GM18499 (cell line): Measurements from ENCODE around the gene SLC17A2.

ENCODE experiments used
- ATAC-seq: cut with Tn5 transposase; IDR thresholded peaks from one replicate; pipeline ENCODE4 v1.9.1; 2021; ENCODE audit warnings: moderate number of reproducible peaks; ENCODE audit not compliant: insufficient read depth, unreplicated experiment

Gene SLC17A2

GRCh38 chr6:25925876-25926275, 4.6 kb downstream of the SLC17A2 start:
- ATAC-seq, result no peak

DNA sequence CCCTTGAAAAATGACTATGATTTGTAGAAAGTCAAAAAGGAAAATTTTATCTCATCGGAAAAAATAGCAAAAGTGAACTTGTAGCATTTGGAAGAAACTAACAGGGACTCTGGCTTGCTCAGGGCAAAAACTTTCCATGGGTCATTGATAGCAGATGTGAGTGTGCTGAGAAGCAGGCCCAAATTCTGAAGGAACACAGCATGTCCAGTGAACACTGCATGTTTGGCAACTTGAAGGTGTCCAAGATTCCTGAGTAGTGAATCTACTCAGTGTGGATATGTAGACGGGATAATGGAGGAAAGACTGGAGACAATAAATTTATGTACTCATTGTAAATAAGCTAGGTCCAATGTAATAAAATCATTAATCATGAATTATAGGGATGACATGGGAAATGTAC, 8.2 kb downstream of the SLC17A2 start:
- ATAC-seq, result no peak

- no peak for ATAC-seq
These were observed 8.8 kb downstream of the SLC17A2 start for GRCh38 chr6:25921525-25922203.

GRCh38 chr6:25919657-25920056, 10.8 kb downstream of the SLC17A2 start:
- ATAC-seq, result no peak

GRCh38 chr6:25918083-25918683, 12.3 kb downstream of the SLC17A2 start:
- no peak for ATAC-seq

DNA sequence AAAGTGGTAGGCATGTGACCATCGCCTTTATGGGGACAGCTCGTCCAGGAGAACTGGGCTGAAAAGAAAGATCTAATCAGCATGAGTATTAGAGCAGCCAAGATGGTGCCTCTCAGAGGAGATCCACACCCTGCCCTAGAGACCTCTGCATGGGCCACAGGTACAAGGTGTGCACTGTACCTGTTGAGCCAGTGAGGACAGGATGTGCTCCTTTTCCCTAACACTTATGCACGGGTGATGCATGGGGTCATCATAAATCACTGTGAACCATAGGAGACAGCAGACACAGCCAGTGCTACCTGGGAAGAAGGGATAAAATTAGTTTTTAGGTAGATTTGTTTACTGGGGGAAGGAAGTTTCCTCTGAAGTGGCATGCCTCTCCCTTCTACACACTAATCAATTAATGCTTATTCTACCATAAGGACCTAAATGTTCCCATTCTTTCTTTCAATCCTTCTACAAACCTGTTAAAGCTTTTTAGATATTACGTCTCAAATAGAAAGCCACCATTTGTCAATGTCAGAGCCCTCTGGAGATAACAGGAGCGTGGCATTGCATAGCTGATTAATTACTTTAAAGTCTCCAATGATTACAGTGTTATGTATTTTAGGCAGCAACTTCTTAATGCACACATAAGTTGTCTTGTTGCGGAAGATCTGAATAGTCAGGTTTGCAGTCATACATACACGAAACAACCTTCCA, 13.6 kb downstream of the SLC17A2 start:
- ATAC-seq, result no peak

- ATAC-seq, result no peak
These were observed 14.2 kb downstream of the SLC17A2 start for GRCh38 chr6:25916330-25916729.

- no peak for ATAC-seq
These were observed 16.8 kb downstream of the SLC17A2 start for GRCh38 chr6:25913741-25914140.

DNA sequence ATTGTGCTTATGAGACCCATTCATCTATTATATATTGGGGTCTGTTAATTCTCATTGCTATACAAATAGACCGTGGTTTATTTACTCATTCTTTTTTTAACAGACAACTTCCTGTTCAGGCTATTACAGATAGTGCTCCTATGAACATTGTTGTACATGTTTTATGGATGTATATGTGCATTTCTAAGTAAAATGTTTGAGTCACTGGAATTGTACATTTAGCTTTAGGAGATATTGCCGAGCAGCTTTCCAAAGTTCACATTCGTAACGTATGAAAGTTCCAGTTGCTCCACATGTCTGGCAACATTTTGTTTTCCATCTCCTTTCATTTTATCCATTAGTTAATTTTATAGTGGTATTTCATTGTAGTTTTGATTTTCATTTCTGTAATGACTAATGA, 19.1 kb downstream of the SLC17A2 start:
- no peak for ATAC-seq

GRCh38 chr6:25907475-25908014, 22.9 kb downstream of the SLC17A2 start:
- ATAC-seq, result no peak

- no peak for ATAC-seq
These were observed 26.9 kb downstream of the SLC17A2 start for GRCh38 chr6:25903467-25904099.

DNA sequence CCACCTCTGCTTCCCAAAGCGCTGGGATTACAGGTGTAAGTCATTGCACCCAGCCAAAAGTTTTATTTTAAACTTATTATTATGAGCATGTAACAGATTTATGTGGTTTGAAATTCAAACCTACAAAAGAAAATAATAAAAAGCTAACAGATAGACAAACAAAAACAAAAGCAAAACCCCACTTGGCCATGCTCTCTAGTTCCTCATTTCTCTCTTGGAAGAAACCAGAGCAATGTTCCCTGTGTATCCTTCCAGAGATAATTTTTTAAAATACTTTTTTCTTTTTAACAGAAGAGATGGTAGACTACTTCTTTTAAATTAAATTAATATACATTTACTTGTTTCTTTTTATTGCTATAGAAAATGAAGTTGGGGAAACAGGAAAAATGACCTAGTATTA, 28.4 kb downstream of the SLC17A2 start:
- ATAC-seq, result no peak

- no peak for ATAC-seq
These were observed 29.6 kb downstream of the SLC17A2 start for GRCh38 chr6:25900843-25901242.

- no peak for ATAC-seq
These were observed 30.7 kb downstream of the SLC17A2 start for GRCh38 chr6:25899580-25900408.

DNA sequence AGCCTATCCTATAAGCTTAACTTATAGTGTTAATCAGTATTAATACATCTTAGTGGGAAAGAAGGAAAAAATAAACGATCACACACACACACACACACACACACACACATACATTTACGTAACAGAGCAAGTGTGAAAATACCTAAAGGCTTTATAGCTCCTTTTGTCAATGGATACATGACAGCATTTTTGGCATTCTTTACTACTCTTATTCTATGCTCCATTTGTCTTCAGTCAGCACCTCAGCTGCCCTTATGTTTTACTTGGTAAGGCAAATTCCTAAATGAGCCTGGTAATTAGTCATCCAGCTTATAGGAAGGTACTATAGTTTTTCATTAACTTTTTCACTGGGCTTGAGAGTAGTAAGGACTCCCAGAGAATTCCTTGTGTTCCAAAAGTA, 31.4 kb downstream of the SLC17A2 start:
- ATAC-seq, result no peak

- no peak for ATAC-seq
These were observed 32.1 kb downstream of the SLC17A2 start for GRCh38 chr6:25898289-25898977.

DNA sequence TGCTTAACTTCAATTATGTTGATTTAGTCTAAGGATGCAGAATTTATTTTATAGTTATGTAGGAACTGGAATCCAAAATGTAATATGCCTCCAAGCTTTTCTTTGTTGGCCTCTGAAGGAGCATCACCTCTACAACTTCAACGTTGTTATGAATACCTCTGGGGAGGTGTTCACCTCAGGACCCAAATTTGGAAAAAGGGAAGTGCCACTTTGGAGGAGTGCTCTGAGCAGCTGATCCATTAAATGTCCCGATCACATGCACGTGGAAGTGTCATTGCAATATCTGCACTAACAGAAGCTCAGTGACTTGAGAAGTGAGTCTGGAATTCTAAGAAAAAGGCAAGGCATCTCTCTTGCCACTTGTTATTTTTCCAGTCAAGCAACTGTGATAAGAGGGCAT, 34.2 kb downstream of the SLC17A2 start:
- no peak for ATAC-seq

GRCh38 chr6:25895771-25896170, 34.7 kb downstream of the SLC17A2 start:
- ATAC-seq, result no peak

DNA sequence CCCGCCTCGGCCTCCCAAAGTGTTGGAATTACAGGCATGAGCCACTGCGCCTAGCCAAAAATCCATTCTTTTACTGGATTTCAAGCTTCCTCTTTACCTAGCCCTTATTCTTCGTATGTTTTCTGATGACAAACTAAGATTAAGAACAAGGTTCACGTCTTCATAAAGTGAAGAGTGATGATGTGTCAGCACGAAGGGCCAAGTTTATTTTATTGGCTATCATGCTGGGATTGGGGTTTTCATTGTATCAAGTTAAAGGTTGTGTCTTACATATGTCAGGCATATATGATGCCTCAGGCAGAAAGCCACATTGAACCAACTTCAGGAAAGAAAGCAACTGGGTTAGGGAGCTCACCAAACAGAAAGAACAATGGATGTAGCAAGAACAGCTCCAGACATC, 36.7 kb downstream of the SLC17A2 start:
- no peak for ATAC-seq

GRCh38 chr6:25892877-25893276, 37.6 kb downstream of the SLC17A2 start:
- ATAC-seq, result no peak
